ACHN (cell line): ENCODE measurements around the gene PLEKHA6.

ENCODE experiments used
- DNase-seq: peaks from one replicate; pipeline ENCODE4 v3.0.0-alpha.2; 2015
- in situ Hi-C: cut with HindIII; loops from 2 replicates; pipeline ENCODE4 v1.10.0; 2017; ENCODE audit warnings: low sequenced_read_pairs, low pct_ligation_motif_present, low pct_unique_long_range_greater_than_20kb

The PLEKHA6 gene

DNA sequence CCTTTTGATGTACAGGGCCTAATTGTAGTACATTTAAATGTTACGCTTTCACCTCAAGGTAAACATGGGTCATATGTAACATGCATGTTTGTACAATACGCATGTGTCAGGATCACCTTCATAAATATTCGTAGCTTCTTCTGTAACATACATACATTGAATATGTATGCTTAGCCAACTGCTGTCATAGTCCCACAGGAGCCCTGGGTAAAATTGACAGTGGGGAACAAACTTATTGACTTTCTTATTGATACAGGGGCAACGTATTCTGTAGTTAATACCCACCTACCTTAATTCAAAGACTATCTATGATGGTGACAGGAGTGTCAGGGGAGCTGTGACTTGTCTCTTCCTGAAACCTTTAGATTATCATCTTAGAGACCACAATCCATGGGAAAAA is 189.9 kb downstream of the PLEKHA6 start:
- peak; percentile 20 for DNase-seq
- in situ Hi-C loops, result loop anchor here (25.0 kb wide), 1 partner anchor 192 kb away; the partner anchor contains the start of gene PLEKHA6
